HEK293 (cell line): Measurements from ENCODE around the gene PRG3.

ENCODE experiments used
- CTCF ChIP-seq: fragments of 450-650 bp; formaldehyde crosslinking; IDR thresholded peaks from 2 replicates; pipeline ENCODE4 v1.5.1; 2016; ENCODE audit warnings: missing biosample characterization, missing genetic modification characterization
- PBX3 ChIP-seq: sonication (generic); formaldehyde crosslinking; IDR thresholded peaks from 2 replicates; pipeline ENCODE4 v1.8.1; 2022; ENCODE audit warnings: mild to moderate bottlenecking, moderate library complexity, missing genetic modification reagents
- YY1 ChIP-seq: fragments of 450-650 bp; formaldehyde crosslinking; IDR thresholded peaks from 2 replicates; pipeline ENCODE4 v1.5.1; 2018; ENCODE audit warnings: missing biosample characterization, missing genetic modification characterization
- ZBTB11 ChIP-seq: fragments of 450-650 bp; formaldehyde crosslinking; conservative IDR thresholded peaks from 2 replicates; pipeline ENCODE4 v1.5.1; 2016; ENCODE audit warnings: low read depth, missing biosample characterization, missing genetic modification characterization
- ZBTB49 ChIP-seq: fragments of 450-650 bp; formaldehyde crosslinking; IDR thresholded peaks from 2 replicates; pipeline ENCODE4 v1.5.1; 2016; ENCODE audit warnings: missing biosample characterization, missing genetic modification characterization, low read depth
- ZEB2 ChIP-seq: fragments of 450-650 bp; formaldehyde crosslinking; IDR thresholded peaks from 2 replicates; pipeline ENCODE4 v1.5.1; 2016; ENCODE audit warnings: missing biosample characterization, missing genetic modification characterization
- ZNF132 ChIP-seq: fragments of 450-650 bp; formaldehyde crosslinking; IDR thresholded peaks from 2 replicates; pipeline ENCODE4 v1.5.1; 2017; ENCODE audit warnings: missing biosample characterization, missing genetic modification characterization, borderline replicate concordance
- ZNF133 ChIP-seq: fragments of 450-650 bp; formaldehyde crosslinking; IDR thresholded peaks from 2 replicates; pipeline ENCODE4 v1.5.1; 2016; ENCODE audit warnings: missing biosample characterization, missing genetic modification characterization
- ZNF146 ChIP-seq: fragments of 450-650 bp; formaldehyde crosslinking; IDR thresholded peaks from 2 replicates; pipeline ENCODE4 v1.5.1; 2016; ENCODE audit warnings: missing biosample characterization, missing genetic modification characterization
- ZNF530 ChIP-seq: fragments of 450-650 bp; formaldehyde crosslinking; IDR thresholded peaks from 2 replicates; pipeline ENCODE4 v1.5.1; 2016; ENCODE audit warnings: low read depth, missing biosample characterization, missing genetic modification characterization

GRCh38 chr11:57386178-57386940 is 5.4 kb upstream of the PRG3 start:
- TF ChIP-seq ZNF530 (tag by site-specific recombination): no peak
- TF ChIP-seq ZNF146 (tag by site-specific recombination): no peak
- TF ChIP-seq ZEB2 (tag by site-specific recombination): no peak
- TF ChIP-seq ZNF133 (tag by site-specific recombination): no peak
- no peak for TF ChIP-seq YY1 (tag by site-specific recombination)
- no peak for TF ChIP-seq ZBTB49 (tag by site-specific recombination)
- no peak for TF ChIP-seq CTCF
- no peak for TF ChIP-seq ZNF132 (tag by site-specific recombination)
- TF ChIP-seq PBX3 (CRISPR knock-in tag): no peak
- TF ChIP-seq ZBTB11 (tag by site-specific recombination): no peak
